Skin of body (tissue), 2 donors: ENCODE measurements around the gene CDC16. TPM values are rescaled to one million over a fixed set of nuclear protein-coding genes. Genes with fewer than 3 reads are reported as not detected.

Experiments
- DNase-seq: peaks from one replicate; lab custom pipeline; 2025; lab: John Stamatoyannopoulos, UW
- total RNA-seq: library from RNA; depleted of rRNA; stranded (reverse); fragments of >200 nt; gene quantifications from one replicate; pipeline ENCODE4 v1.2.3, GENCODE V29; 2014

Gene CDC16
- total RNA-seq, 1 donor from 2014 or later, result 71.2 TPM

- DNase-seq, result no peak
Measured at GRCh38 chr13:114298866-114299265, 64.2 kb downstream of the CDC16 start.

- no peak for DNase-seq
Measured at GRCh38 chr13:114299604-114300305, 65.1 kb downstream of the CDC16 start.

GRCh38 chr13:114303700-114304327 is 69.1 kb downstream of the CDC16 start:
- no peak for DNase-seq

- DNase-seq, result no peak
Measured at GRCh38 chr13:114304346-114305034, 69.8 kb downstream of the CDC16 start.

- no peak for DNase-seq
Measured at GRCh38 chr13:114309086-114309485, 74.4 kb downstream of the CDC16 start.

GRCh38 chr13:114309806-114310410 is 75.2 kb downstream of the CDC16 start:
- DNase-seq, result no peak

GRCh38 chr13:114310956-114311355 is 76.3 kb downstream of the CDC16 start:
- DNase-seq, result no peak

GRCh38 chr13:114311387-114311786 is 76.7 kb downstream of the CDC16 start:
- no peak for DNase-seq

- peak; percentile 42 for DNase-seq
Measured at GRCh38 chr13:114311908-114312307, 77.2 kb downstream of the CDC16 start.

GRCh38 chr13:114313061-114313860 is 78.6 kb downstream of the CDC16 start:
- no peak for DNase-seq

GRCh38 chr13:114314074-114314912 is 79.6 kb downstream of the CDC16 start, which contains the start of gene CHAMP1:
CHAMP1 (plus strand) TSS chr13:114314503; CDS start chr13:114323843, 9,340 bp downstream.
- peak; percentile 95 for DNase-seq

GRCh38 chr13:114315074-114315785 is 80.5 kb downstream of the CDC16 start:
- peak; percentile 42 for DNase-seq

- no peak for DNase-seq
Measured at GRCh38 chr13:114318624-114319023, 83.9 kb downstream of the CDC16 start.

- no peak for DNase-seq
Measured at GRCh38 chr13:114319441-114319913, 84.8 kb downstream of the CDC16 start.

- DNase-seq, result no peak
Measured at GRCh38 chr13:114320065-114320464, 85.4 kb downstream of the CDC16 start.

GRCh38 chr13:114321256-114321655 is 86.6 kb downstream of the CDC16 start:
- no peak for DNase-seq
